ENCODE results near the gene TENM3.

TENM3 gene

DNA sequence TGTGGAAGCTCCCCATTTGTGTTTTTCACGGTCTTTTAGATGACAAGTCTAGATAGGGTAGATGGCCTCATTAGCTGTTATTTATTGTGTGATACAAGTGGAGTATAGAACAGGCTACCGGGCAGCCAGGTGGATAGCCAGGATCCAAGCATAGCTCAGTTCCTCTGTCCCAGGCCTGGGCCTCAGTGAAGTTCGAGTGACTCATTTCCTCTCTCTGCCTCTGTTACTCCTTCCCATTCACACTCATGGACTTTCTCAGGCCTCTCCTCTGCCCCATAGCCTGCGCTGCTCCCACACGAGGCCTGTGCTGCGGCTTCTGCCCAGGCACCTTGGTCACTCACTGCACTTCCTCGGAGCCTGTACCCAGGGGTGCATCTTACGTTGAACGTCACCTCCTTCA, 54.5 kb downstream of the TENM3 start:
- Histone ChIP-seq H3K4me2 (ENCODE audit: insufficient read depth, low read length, poor library complexity, severe bottlenecking) (no peak overlapping the region), H3K27me3 (ENCODE audit: control insufficient read depth in 3 of 3, insufficient read depth in 3 of 3, low read depth in 1 of 3, low read length in 3 of 3) (no peaks in the 10 kb centered on the region), H3K14ac (ENCODE audit: low read length) (no peak overlapping the region), H2BK120ac (ENCODE audit: low read depth, low read length) (no peak overlapping the region), H2BK12ac (ENCODE audit: low read length) (no peak overlapping the region), H3K79me1 (ENCODE audit: low read depth, low read length) (no peaks in the 10 kb centered on the region), H2BK5ac (ENCODE audit: low read length) (no peak overlapping the region), H2AK5ac (ENCODE audit: low read depth, low read length) (no peak overlapping the region), H2AFZ (ENCODE audit: low read length) (no peak overlapping the region), H3K4me3 (ENCODE audit: low read length in 2 of 2) (no peak overlapping the region), H3K27ac (replicated peaks; ENCODE audit: low read length) (no peak overlapping the region), H3K36me3 (replicated peaks in 1 of 2; ENCODE audit: control insufficient read depth in 2 of 2, insufficient read depth in 2 of 2, low read length in 2 of 2) (peaks cover 0 to 6% of the 10 kb centered on the region in 2 donors), H3K4ac (ENCODE audit: low read length) (no peak overlapping the region), H3K9ac (ENCODE audit: low read depth, low read length, poor library complexity) (no peak overlapping the region), H2BK15ac (ENCODE audit: low read length) (no peak overlapping the region), H3K4me1 (ENCODE audit: control insufficient read depth in 2 of 2, insufficient read depth in 1 of 2, low read depth in 1 of 2, low read length in 2 of 2) (peaks cover 0 to 5% of the 10 kb centered on the region in 2 donors), H4K8ac (ENCODE audit: low read depth, low read length) (no peak overlapping the region), H4K91ac (ENCODE audit: low read depth, low read length, poor library complexity) (no peak overlapping the region), H3K18ac (ENCODE audit: low read length) (no peak overlapping the region), H3K23ac (ENCODE audit: low read depth, low read length, poor library complexity) (no peak overlapping the region), H3K9me3 (replicated peaks in 1 of 2; ENCODE audit: control insufficient read depth in 2 of 2, insufficient read depth in 1 of 2, low read depth in 1 of 2, low read length in 2 of 2) (no peaks in the 10 kb centered on the region)
- WGBS, 2 donors (ENCODE audit: extremely low coverage in 2 of 2, insufficient read length in 2 of 2, insufficient replicate concordance in 1 of 2), result no CpG with 5 or more reads among the region's 9 CpGs
- DNase-seq (ENCODE audit: low spot score), result no peak

DNA sequence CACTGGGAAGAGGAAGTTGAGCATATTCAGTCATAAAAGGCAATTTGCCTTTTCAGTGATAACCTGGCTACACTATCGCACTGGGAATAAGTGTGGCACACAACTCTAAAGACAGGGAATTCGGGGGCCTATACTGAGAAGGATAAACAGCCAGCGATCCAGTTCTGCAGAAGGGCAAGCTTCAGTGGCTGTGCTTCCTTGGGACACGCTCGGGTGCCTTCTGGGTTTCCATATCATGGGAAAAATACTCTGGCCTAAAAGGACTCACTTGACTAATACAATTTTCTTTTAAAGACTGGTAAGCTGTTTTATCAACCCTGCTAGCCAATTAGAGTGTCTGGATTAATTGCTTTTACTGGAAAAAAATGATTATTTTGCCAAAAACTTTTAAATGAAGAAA, 58.5 kb downstream of the TENM3 start:
- DNase-seq (ENCODE audit: low spot score), result no peak
- Histone ChIP-seq H3K23ac (ENCODE audit: low read depth, low read length, poor library complexity) (no peak overlapping the region), H3K4me3 (ENCODE audit: low read length in 2 of 2) (no peak overlapping the region), H3K79me1 (ENCODE audit: low read depth, low read length) (no peaks in the 10 kb centered on the region), H2AK5ac (ENCODE audit: low read depth, low read length) (no peak overlapping the region), H3K27me3 (ENCODE audit: control insufficient read depth in 3 of 3, insufficient read depth in 3 of 3, low read depth in 1 of 3, low read length in 3 of 3) (no peaks in the 10 kb centered on the region), H3K9me3 (replicated peaks in 1 of 2; ENCODE audit: control insufficient read depth in 2 of 2, insufficient read depth in 1 of 2, low read depth in 1 of 2, low read length in 2 of 2) (no peaks in the 10 kb centered on the region), H4K8ac (ENCODE audit: low read depth, low read length) (no peak overlapping the region), H2BK120ac (ENCODE audit: low read depth, low read length) (no peak overlapping the region), H2BK12ac (ENCODE audit: low read length) (no peak overlapping the region), H3K27ac (replicated peaks; ENCODE audit: low read length) (no peak overlapping the region), H2BK15ac (ENCODE audit: low read length) (no peak overlapping the region), H3K14ac (ENCODE audit: low read length) (no peak overlapping the region), H3K4me1 (ENCODE audit: control insufficient read depth in 2 of 2, insufficient read depth in 1 of 2, low read depth in 1 of 2, low read length in 2 of 2) (no peaks in the 10 kb centered on the region), H2BK5ac (ENCODE audit: low read length) (no peak overlapping the region), H3K4ac (ENCODE audit: low read length) (no peak overlapping the region), H2AFZ (ENCODE audit: low read length) (no peak overlapping the region), H3K4me2 (ENCODE audit: insufficient read depth, low read length, poor library complexity, severe bottlenecking) (no peak overlapping the region), H3K36me3 (replicated peaks in 1 of 2; ENCODE audit: control insufficient read depth in 2 of 2, insufficient read depth in 2 of 2, low read length in 2 of 2) (no peaks in the 10 kb centered on the region), H3K18ac (ENCODE audit: low read length) (no peak overlapping the region), H3K9ac (ENCODE audit: low read depth, low read length, poor library complexity) (no peak overlapping the region), H4K91ac (ENCODE audit: low read depth, low read length, poor library complexity) (no peak overlapping the region)
- no CpG with 5 or more reads among the region's 5 CpGs for WGBS, 2 donors (ENCODE audit: extremely low coverage in 2 of 2, insufficient read length in 2 of 2, insufficient replicate concordance in 1 of 2)

DNA sequence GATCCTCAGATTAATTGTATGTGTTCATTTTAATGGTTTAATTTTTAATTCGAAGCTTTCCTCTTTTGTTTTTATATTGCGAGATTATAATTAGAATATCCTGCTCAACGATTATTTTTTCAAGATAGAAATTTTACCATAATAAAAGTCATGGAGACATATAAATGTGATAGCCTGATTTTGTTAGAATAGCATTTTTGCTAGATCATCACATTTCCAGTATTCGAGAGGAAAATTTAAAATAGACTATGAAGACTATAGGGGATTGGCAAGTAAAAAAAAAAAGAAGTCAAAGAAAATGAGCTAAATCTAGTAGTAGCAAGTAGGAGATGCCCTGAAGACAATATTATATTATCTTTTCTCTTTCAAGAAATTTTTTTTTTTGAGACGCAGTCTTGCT, 60.6 kb downstream of the TENM3 start:
- Histone ChIP-seq H2BK120ac (ENCODE audit: low read depth, low read length) (no peak overlapping the region), H3K4me3 (ENCODE audit: low read length in 2 of 2) (no peak overlapping the region)

DNA sequence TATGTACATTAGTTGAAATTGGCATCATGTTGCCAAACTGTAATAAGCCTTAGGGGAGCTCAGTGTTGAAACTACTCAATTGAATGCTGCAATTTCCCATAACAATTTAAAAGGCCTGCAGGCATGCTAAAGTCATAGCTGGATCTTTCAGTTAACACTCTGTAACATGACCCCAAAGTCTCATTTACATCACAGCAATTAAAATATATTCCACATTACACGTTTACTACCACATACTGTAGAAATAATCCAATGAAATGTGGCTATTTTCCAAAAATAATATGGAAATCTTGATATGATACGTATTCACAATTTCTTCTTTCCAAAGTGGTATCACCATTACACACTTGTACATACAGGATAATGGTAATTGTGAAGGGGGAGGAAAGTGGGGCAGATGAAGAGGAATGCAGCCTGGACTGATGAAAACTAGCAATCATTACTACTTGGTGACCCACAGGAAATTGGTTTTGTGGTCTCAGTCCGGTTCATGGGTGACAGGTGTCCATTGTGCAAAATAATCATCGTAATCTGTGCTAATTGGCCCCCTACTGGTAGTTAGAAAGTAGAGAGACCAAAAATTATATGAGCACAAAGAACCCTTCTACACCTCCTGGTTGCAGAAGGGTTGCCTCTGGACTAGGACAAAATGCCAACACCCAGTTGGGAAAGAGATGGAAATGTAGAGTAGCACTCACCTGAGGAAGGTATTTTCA, 63.7 kb downstream of the TENM3 start:
- Histone ChIP-seq H3K9me3 (replicated peaks in 1 of 2; ENCODE audit: control insufficient read depth in 2 of 2, insufficient read depth in 1 of 2, low read depth in 1 of 2, low read length in 2 of 2) (peaks cover 2 to 3% of the 10 kb centered on the region in 2 donors), H3K36me3 (replicated peaks in 1 of 2; ENCODE audit: control insufficient read depth in 2 of 2, insufficient read depth in 2 of 2, low read length in 2 of 2) (peaks cover 0 to 3% of the 10 kb centered on the region in 2 donors), H2AFZ (ENCODE audit: low read length) (no peak overlapping the region), H2BK12ac (ENCODE audit: low read length) (no peak overlapping the region), H3K4ac (ENCODE audit: low read length) (no peak overlapping the region), H3K9ac (ENCODE audit: low read depth, low read length, poor library complexity) (no peak overlapping the region), H2BK5ac (ENCODE audit: low read length) (no peak overlapping the region), H3K4me3 (ENCODE audit: low read length in 2 of 2) (no peak overlapping the region), H3K27me3 (ENCODE audit: control insufficient read depth in 3 of 3, insufficient read depth in 3 of 3, low read depth in 1 of 3, low read length in 3 of 3) (no peaks in the 10 kb centered on the region), H3K4me1 (ENCODE audit: control insufficient read depth in 2 of 2, insufficient read depth in 1 of 2, low read depth in 1 of 2, low read length in 2 of 2) (peaks cover 0 to 3% of the 10 kb centered on the region in 2 donors), H3K4me2 (ENCODE audit: insufficient read depth, low read length, poor library complexity, severe bottlenecking) (no peak overlapping the region), H3K79me1 (ENCODE audit: low read depth, low read length) (no peaks in the 10 kb centered on the region), H3K14ac (ENCODE audit: low read length) (no peak overlapping the region), H2BK120ac (ENCODE audit: low read depth, low read length) (no peak overlapping the region), H4K8ac (ENCODE audit: low read depth, low read length) (no peak overlapping the region), H4K91ac (ENCODE audit: low read depth, low read length, poor library complexity) (no peak overlapping the region), H3K23ac (ENCODE audit: low read depth, low read length, poor library complexity) (no peak overlapping the region), H2BK15ac (ENCODE audit: low read length) (no peak overlapping the region), H3K18ac (ENCODE audit: low read length) (no peak overlapping the region), H3K27ac (replicated peaks; ENCODE audit: low read length) (no peak overlapping the region), H2AK5ac (ENCODE audit: low read depth, low read length) (no peak overlapping the region)
- DNase-seq (ENCODE audit: low spot score), result no peak
- 100% methylated on average over 1 of the region's 4 CpGs; no CpG with 5 or more reads in 1 of the 2 donors for WGBS, 2 donors (ENCODE audit: extremely low coverage in 2 of 2, insufficient read length in 2 of 2, insufficient replicate concordance in 1 of 2)

More for the DNA sequence above, 60.6 kb downstream of the TENM3 start:
- Histone ChIP-seq H3K27ac (replicated peaks; ENCODE audit: low read length) (no peak overlapping the region), H2AK5ac (ENCODE audit: low read depth, low read length) (no peak overlapping the region), H3K18ac (ENCODE audit: low read length) (no peak overlapping the region), H3K4ac (ENCODE audit: low read length) (no peak overlapping the region), H3K36me3 (replicated peaks in 1 of 2; ENCODE audit: control insufficient read depth in 2 of 2, insufficient read depth in 2 of 2, low read length in 2 of 2) (no peaks in the 10 kb centered on the region), H3K9ac (ENCODE audit: low read depth, low read length, poor library complexity) (no peak overlapping the region), H3K27me3 (ENCODE audit: control insufficient read depth in 3 of 3, insufficient read depth in 3 of 3, low read depth in 1 of 3, low read length in 3 of 3) (no peaks in the 10 kb centered on the region), H4K91ac (ENCODE audit: low read depth, low read length, poor library complexity) (no peak overlapping the region), H4K8ac (ENCODE audit: low read depth, low read length) (no peak overlapping the region), H3K14ac (ENCODE audit: low read length) (no peak overlapping the region), H3K79me1 (ENCODE audit: low read depth, low read length) (no peaks in the 10 kb centered on the region), H2BK5ac (ENCODE audit: low read length) (no peak overlapping the region), H2BK12ac (ENCODE audit: low read length) (no peak overlapping the region), H2AFZ (ENCODE audit: low read length) (no peak overlapping the region), H3K9me3 (replicated peaks in 1 of 2; ENCODE audit: control insufficient read depth in 2 of 2, insufficient read depth in 1 of 2, low read depth in 1 of 2, low read length in 2 of 2) (peaks cover 0 to under 1% of the 10 kb centered on the region in 2 donors), H3K23ac (ENCODE audit: low read depth, low read length, poor library complexity) (no peak overlapping the region), H2BK15ac (ENCODE audit: low read length) (no peak overlapping the region), H3K4me2 (ENCODE audit: insufficient read depth, low read length, poor library complexity, severe bottlenecking) (no peak overlapping the region), H3K4me1 (ENCODE audit: control insufficient read depth in 2 of 2, insufficient read depth in 1 of 2, low read depth in 1 of 2, low read length in 2 of 2) (peaks cover 0 to 3% of the 10 kb centered on the region in 2 donors)
- no peak for DNase-seq (ENCODE audit: low spot score)
- WGBS, 2 donors (ENCODE audit: extremely low coverage in 2 of 2, insufficient read length in 2 of 2, insufficient replicate concordance in 1 of 2), result no CpG with 5 or more reads among the region's 5 CpGs

Data from neuronal stem cell (in vitro differentiated cells).